CD4-positive, alpha-beta T cell (primary cell): Measurements from ENCODE around the gene SOS2. TPM values are rescaled to one million over a fixed set of nuclear protein-coding genes. Genes with fewer than 3 reads are reported as not detected.

Experiments
- ATAC-seq: fragments of 200-7000 bp; cut with Tn5 transposase; one replicate; pipeline ENCODE4 v1.10.0; 2022; ENCODE audit warnings: mild to moderate bottlenecking; ENCODE audit not compliant: poor library complexity
- CTCF ChIA-PET: fragments of 350-600 bp; sonication (Branson Sonifier 250); formaldehyde crosslinking; loops from one replicate; lab custom pipeline; 2021; ENCODE audit warnings: antibody characterized with exemption, inconsistent platforms; lab: Charles Lee
- POLR2A ChIA-PET: fragments of 350-600 bp; sonication (Branson Sonifier 250); formaldehyde crosslinking; loops from one replicate; lab custom pipeline; 2021; ENCODE audit warnings: antibody characterized with exemption, inconsistent platforms; lab: Charles Lee
- DNase-seq, 14 experiments: peaks; one replicate each; pipeline ENCODE4 v3.0.0-alpha.2; 2013 to 2020; ENCODE audit warnings: mixed read lengths in 2 of 14
- H3K27ac ChIP-seq, 2 donors: one replicate each; pipeline versions ENCODE4 v1.5.1 to v1.7.0; 2013; ENCODE audit warnings: low read length in 2 of 2, low read depth in 1 of 2, mild to moderate bottlenecking in 1 of 2
- H3K27me3 ChIP-seq, 2 experiments: 1 replicate in 1 of 2; 2 replicates in 1 of 2; pipeline versions ENCODE4 v1.6.1 to v1.7.0; 2013; ENCODE audit warnings: low read length in 2 of 2, control low read depth in 1 of 2, mild to moderate bottlenecking in 1 of 2, moderate library complexity in 1 of 2; ENCODE audit not compliant: insufficient read depth in 2 of 2, control insufficient read depth in 1 of 2
- H3K36me3 ChIP-seq: one replicate; pipeline ENCODE4 v1.6.1; 2013; ENCODE audit warnings: low read length, control low read depth; ENCODE audit not compliant: insufficient read depth
- H3K4me1 ChIP-seq: one replicate; pipeline ENCODE4 v1.6.1; 2013; ENCODE audit warnings: low read length, control low read depth; ENCODE audit not compliant: insufficient read depth
- H3K4me3 ChIP-seq: one replicate; pipeline ENCODE4 v1.5.1; 2013; ENCODE audit warnings: mild to moderate bottlenecking, low read length, moderate library complexity
- H3K9me3 ChIP-seq, 2 experiments: 1 replicate in 1 of 2; 2 replicates in 1 of 2; pipeline versions ENCODE4 v1.6.1 to v1.7.0; 2013; ENCODE audit warnings: low read length in 2 of 2, mild to moderate bottlenecking in 2 of 2, control low read depth in 1 of 2, moderate library complexity in 1 of 2; ENCODE audit not compliant: control insufficient read depth in 1 of 2, insufficient read depth in 1 of 2
- H3K27ac Mint-ChIP-seq: one replicate; pipeline ENCODE4 v1.8.0; 2020; ENCODE audit warnings: mixed read lengths
- H3K27me3 Mint-ChIP-seq: one replicate; pipeline ENCODE4 v1.8.0; 2021; ENCODE audit warnings: mixed read lengths
- H3K36me3 Mint-ChIP-seq: one replicate; pipeline ENCODE4 v1.8.0; 2021; ENCODE audit warnings: low read depth, mixed read lengths
- H3K4me1 Mint-ChIP-seq: one replicate; pipeline ENCODE4 v1.8.0; 2021; ENCODE audit warnings: low read depth, mixed read lengths
- H3K4me3 Mint-ChIP-seq: one replicate; pipeline ENCODE4 v1.8.0; 2020; ENCODE audit warnings: mild to moderate bottlenecking, mixed read lengths
- H3K9me3 Mint-ChIP-seq: one replicate; pipeline ENCODE4 v1.8.0; 2020; ENCODE audit warnings: mixed read lengths
- intact Hi-C, 2 experiments: fragments of 100-400 bp; cut with DNase I in 1 of 2; cut with micrococcal nuclease in 1 of 2; formaldehyde crosslinking; loops; one replicate each; pipeline versions ENCODE4 v1.15.1 to v1.9.0; 2023 to 2025; cut with DNase I, micrococcal nuclease
- total RNA-seq, 174 experiments: library from RNA in 2 of 174; stranded (reverse) in 2 of 174; gene quantifications; one replicate each; pipeline ENCODE4 v1.2.3 and lab custom pipeline; 2021 to 2026
- TF ChIP-seq, protein P1 (sequence below): fragments of 200-600 bp; IDR thresholded peaks from one replicate; pipeline ENCODE4 v1.8.0; 2022; ENCODE audit warnings: antibody characterized with exemption, mild to moderate bottlenecking

Gene SOS2
- total RNA-seq, 2 experiments from 2014 or later, result 53.8 to 56.7 TPM

DNA sequence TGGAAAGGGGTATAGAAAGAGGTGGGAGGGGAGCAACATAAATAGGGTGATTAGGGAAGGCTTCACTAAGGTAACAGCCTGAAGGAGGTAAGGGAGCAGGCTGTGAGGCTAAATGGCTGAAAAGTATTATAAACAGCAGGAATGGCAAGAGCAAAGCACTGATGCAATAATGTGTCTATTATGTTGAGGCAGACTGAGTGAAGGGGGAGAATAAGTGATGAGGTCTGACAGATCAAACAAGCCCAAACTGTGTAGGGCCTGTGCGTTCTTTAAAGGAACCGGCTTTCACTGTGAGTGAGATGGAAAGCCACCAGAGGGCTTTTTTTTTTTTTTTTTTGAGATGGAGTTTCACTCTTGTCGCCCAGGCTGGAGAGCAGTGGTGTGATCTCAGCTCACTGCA lies 108.3 kb downstream of the SOS2 start:
- no peak overlapping the region for H3K27ac Mint-ChIP-seq
- DNase-seq (no peak), ATAC-seq (no peak)
- ChIA-PET POLR2A (no interaction called here), CTCF (no interaction called here)
- H3K36me3 Mint-ChIP-seq, result peaks cover 60% of the 10 kb centered on the region
- no peaks in the 10 kb centered on the region for H3K27me3 Mint-ChIP-seq
- no peak overlapping the region for H3K4me3 Mint-ChIP-seq
- H3K9me3 Mint-ChIP-seq, result no peaks in the 10 kb centered on the region
- no peaks in the 10 kb centered on the region for H3K4me1 ChIP-seq
- TF ChIP-seq, protein P1, sequence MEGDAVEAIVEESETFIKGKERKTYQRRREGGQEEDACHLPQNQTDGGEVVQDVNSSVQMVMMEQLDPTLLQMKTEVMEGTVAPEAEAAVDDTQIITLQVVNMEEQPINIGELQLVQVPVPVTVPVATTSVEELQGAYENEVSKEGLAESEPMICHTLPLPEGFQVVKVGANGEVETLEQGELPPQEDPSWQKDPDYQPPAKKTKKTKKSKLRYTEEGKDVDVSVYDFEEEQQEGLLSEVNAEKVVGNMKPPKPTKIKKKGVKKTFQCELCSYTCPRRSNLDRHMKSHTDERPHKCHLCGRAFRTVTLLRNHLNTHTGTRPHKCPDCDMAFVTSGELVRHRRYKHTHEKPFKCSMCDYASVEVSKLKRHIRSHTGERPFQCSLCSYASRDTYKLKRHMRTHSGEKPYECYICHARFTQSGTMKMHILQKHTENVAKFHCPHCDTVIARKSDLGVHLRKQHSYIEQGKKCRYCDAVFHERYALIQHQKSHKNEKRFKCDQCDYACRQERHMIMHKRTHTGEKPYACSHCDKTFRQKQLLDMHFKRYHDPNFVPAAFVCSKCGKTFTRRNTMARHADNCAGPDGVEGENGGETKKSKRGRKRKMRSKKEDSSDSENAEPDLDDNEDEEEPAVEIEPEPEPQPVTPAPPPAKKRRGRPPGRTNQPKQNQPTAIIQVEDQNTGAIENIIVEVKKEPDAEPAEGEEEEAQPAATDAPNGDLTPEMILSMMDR, result no peak
- peaks cover 8% of the 10 kb centered on the region for H3K36me3 ChIP-seq
- H3K4me3 ChIP-seq, result no peak overlapping the region
- no peaks in the 10 kb centered on the region for H3K4me1 Mint-ChIP-seq
- intact Hi-C loops, result no loop called here
- no peaks in the 10 kb centered on the region for H3K27me3 ChIP-seq
- H3K9me3 ChIP-seq, result no peaks in the 10 kb centered on the region
- H3K27ac ChIP-seq, result no peak overlapping the region

DNA sequence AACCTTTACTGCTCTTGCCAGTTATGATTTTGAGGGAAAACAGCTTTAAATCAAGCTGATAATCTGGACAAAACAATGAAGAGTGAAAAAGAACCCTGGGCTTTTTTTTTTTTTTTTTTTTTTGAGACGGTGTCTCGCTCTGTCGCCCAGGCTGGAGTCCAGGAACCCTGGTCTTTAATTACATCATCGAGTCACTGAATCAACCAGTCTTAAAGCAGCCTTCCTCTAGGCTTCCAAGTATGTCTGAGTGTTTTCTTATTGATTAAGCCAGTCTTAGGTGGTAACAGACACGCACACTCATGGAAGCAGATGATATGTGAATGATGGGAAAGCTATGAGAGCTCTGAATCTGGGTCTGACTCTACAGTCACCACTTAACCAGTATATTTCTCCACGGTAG lies 109.1 kb downstream of the SOS2 start:
- intact Hi-C loops, result no loop called here
- Histone ChIP-seq H3K4me1 (no peaks in the 10 kb centered on the region), H3K27ac (no peak overlapping the region), H3K9me3 (no peaks in the 10 kb centered on the region), H3K27me3 (no peaks in the 10 kb centered on the region), H3K36me3 (peaks cover 8% of the 10 kb centered on the region), H3K4me3 (no peak overlapping the region)
- TF ChIP-seq, protein P1, result no peak
- Mint-ChIP-seq H3K4me3 (no peak overlapping the region), H3K27me3 (no peaks in the 10 kb centered on the region), H3K4me1 (no peaks in the 10 kb centered on the region), H3K27ac (no peak overlapping the region), H3K9me3 (no peaks in the 10 kb centered on the region), H3K36me3 (peaks cover 58% of the 10 kb centered on the region)
- ChIA-PET POLR2A (no interaction called here), CTCF (no interaction called here)
- ATAC-seq (no peak), DNase-seq (no peak)

DNA sequence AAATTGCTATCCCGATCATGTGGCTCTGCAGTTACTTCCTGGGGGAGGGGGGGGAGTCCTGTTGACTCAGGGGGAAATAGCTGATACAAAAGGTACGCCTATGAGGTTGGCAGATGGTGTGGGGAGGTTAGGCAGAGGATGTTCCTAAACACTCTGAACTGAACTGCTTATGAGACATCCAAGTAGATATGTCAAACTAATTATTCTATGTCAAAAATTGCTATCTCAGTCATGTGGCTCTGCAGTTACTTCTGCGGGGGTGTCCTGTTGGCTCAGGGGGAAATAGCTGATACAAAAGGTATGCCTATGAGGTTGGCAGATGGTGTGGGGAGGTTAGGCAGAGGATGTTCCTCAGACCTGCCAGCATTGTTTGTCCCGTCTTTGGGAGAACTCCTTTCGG lies 109.9 kb downstream of the SOS2 start:
- H3K4me1 ChIP-seq, result peaks cover 5% of the 10 kb centered on the region
- no peaks in the 10 kb centered on the region for H3K9me3 Mint-ChIP-seq
- TF ChIP-seq, protein P1, result no peak
- H3K4me3 Mint-ChIP-seq, result no peak overlapping the region
- ATAC-seq (no peak), DNase-seq (no peak)
- no peaks in the 10 kb centered on the region for H3K27me3 Mint-ChIP-seq
- POLR2A ChIA-PET, result no interaction called here
- no peaks in the 10 kb centered on the region for H3K9me3 ChIP-seq
- peaks cover 57% of the 10 kb centered on the region for H3K36me3 Mint-ChIP-seq
- H3K27ac Mint-ChIP-seq, result no peak overlapping the region
- H3K36me3 ChIP-seq, result peaks cover 8% of the 10 kb centered on the region
- CTCF ChIA-PET, result no interaction called here
- no peak overlapping the region for H3K27ac ChIP-seq
- peaks cover 6% of the 10 kb centered on the region for H3K4me1 Mint-ChIP-seq
- H3K27me3 ChIP-seq, result no peaks in the 10 kb centered on the region
- intact Hi-C loops, result no loop called here
- no peak overlapping the region for H3K4me3 ChIP-seq
